ENCODE results near the gene TNRC18.
A peak's percentile ranks its signal among the peaks of the same experiment; 100 is the strongest.

Gene TNRC18

DNA sequence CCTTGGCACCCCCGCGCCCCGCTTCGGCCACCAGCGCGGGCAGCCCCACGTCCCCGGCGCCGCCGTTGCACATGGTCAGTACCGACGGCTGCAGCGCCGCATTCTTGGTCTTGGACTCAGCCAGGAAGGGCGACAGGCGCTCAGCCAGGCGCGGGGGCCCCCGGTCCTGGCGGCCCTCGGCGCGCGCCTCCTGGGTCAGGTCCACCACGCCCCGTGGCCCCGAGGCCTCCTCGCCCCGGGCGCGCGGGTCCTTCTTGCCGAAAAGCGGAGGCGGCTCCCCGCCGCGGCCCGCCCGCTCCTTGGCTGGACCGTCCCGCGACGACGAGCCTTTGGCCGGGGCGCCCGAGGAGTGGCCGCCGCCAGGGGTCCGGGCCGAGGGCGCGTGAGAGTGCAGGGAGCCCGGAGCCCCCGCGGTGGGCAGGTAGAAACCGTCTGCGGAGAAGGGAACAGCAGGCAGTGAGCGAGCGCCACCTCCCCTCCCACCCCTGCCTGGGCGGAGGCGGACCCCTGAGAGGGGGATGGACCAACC lies 34.7 kb downstream of the TNRC18 start:
- H3K27me3 ChIP-seq (ENCODE audit: insufficient read depth, insufficient read length) = no peaks in the 10 kb centered on the region
- DNase-seq (ENCODE audit: low read depth, low spot score) = no peak
- no peak overlapping the region for H3K9ac ChIP-seq (ENCODE audit: insufficient read length, low read depth)
- TF ChIP-seq SUZ12 (IDR thresholded peaks at IDR 0.05; ENCODE audit: extremely low read depth, insufficient read depth, insufficient read length) = no peak
- no peak for TF ChIP-seq ZNF274 (IDR thresholded peaks at IDR 0.05; ENCODE audit: low read depth, low read length)
- TF ChIP-seq YY1 (IDR thresholded peaks at IDR 0.05; ENCODE audit: insufficient read depth, insufficient read length) = no peak
- peaks cover 6% of the 10 kb centered on the region for H3K4me1 ChIP-seq (ENCODE audit: insufficient read depth, insufficient read length)
- H3K9me3 ChIP-seq (ENCODE audit: insufficient read depth, low read length) = no peaks in the 10 kb centered on the region
- H3K36me3 ChIP-seq (ENCODE audit: insufficient read depth, insufficient read length, low read length) = peaks cover 27% of the 10 kb centered on the region
- H3K4me3 ChIP-seq (ENCODE audit: insufficient read length, low read depth) = no peak overlapping the region

DNA sequence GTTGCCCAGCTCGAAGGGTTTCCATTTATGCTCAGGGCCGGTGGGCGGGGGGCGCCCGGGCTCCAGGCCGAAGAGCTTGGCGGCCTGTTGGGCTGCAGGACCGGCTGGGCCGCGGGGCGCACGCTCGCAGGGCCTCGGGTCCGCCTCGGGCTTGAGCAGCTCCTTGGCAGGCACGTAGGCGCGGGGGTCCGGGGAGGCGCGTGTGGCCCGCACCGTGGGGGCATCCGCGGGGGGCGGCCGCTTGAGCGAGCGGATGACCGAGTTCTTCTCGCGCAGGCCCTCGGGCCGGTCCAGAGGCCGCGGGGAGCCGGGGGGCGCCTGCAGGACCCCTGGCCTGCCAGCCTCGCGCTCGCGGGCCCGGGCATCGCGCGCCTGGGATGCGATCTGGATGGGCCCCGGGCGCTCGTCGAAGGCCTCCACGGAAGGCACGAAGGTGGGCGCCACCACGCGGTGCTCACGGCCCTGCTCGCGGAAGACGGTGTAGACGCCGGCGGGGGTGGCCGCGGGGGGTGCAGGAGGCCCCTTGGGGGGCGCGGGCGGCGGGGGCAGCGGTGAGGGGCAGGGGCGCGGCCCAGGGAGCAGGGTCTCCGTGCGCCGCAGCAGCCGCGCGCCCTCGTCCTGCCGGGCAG lies 35.2 kb downstream of the TNRC18 start:
- H3K9me3 ChIP-seq (ENCODE audit: insufficient read depth, low read length) = no peaks in the 10 kb centered on the region
- peaks cover 25% of the 10 kb centered on the region for H3K36me3 ChIP-seq (ENCODE audit: insufficient read depth, insufficient read length, low read length)
- no peaks in the 10 kb centered on the region for H3K27me3 ChIP-seq (ENCODE audit: insufficient read depth, insufficient read length)
- H3K4me3 ChIP-seq (ENCODE audit: insufficient read length, low read depth) = no peak overlapping the region
- no peak for DNase-seq (ENCODE audit: low read depth, low spot score)
- H3K9ac ChIP-seq (ENCODE audit: insufficient read length, low read depth) = no peak overlapping the region
- peaks cover 8% of the 10 kb centered on the region for H3K4me1 ChIP-seq (ENCODE audit: insufficient read depth, insufficient read length)
- TF ChIP-seq ZNF274 (IDR thresholded peaks at IDR 0.05; ENCODE audit: low read depth, low read length) (no peak), SUZ12 (IDR thresholded peaks at IDR 0.05; ENCODE audit: extremely low read depth, insufficient read depth, insufficient read length) (no peak), YY1 (IDR thresholded peaks at IDR 0.05; ENCODE audit: insufficient read depth, insufficient read length) (no peak)

DNA sequence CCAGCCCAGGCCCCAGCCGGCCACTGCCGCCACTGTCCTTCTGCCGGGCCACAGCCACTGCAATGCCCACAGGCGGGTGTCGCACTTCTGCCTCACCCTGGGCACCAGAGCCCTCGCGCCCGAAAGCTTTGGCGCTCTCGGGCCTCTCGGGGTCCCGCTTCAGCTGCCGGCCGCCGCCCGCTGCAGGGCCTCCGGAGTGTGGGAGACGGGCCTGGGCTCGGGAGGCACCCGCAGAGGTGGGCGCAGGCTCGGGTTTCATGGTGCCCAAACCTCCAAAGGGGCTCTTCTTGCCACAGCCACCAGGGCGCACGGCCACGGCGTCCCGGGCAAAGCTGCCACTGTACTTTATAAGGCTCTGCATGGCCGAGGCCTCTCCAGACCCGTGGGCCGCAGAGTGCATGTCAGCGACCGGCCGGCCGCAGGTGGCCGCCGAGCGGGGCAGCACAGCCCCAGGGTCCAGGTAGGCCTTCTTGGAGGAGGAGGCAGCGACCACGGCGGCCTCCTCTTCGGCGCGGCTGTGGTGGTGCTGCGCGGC lies 35.9 kb downstream of the TNRC18 start:
- Histone ChIP-seq H3K4me1 (ENCODE audit: insufficient read depth, insufficient read length) (peaks cover 10% of the 10 kb centered on the region), H3K27me3 (ENCODE audit: insufficient read depth, insufficient read length) (no peaks in the 10 kb centered on the region), H3K4me3 (ENCODE audit: insufficient read length, low read depth) (no peak overlapping the region), H3K36me3 (ENCODE audit: insufficient read depth, insufficient read length, low read length) (peaks cover 20% of the 10 kb centered on the region), H3K9me3 (ENCODE audit: insufficient read depth, low read length) (no peaks in the 10 kb centered on the region), H3K9ac (ENCODE audit: insufficient read length, low read depth) (no peak overlapping the region)
- no peak for DNase-seq (ENCODE audit: low read depth, low spot score)
- TF ChIP-seq ZNF274 (IDR thresholded peaks at IDR 0.05; ENCODE audit: low read depth, low read length) (no peak), SUZ12 (IDR thresholded peaks at IDR 0.05; ENCODE audit: extremely low read depth, insufficient read depth, insufficient read length) (no peak), YY1 (IDR thresholded peaks at IDR 0.05; ENCODE audit: insufficient read depth, insufficient read length) (no peak)

DNA sequence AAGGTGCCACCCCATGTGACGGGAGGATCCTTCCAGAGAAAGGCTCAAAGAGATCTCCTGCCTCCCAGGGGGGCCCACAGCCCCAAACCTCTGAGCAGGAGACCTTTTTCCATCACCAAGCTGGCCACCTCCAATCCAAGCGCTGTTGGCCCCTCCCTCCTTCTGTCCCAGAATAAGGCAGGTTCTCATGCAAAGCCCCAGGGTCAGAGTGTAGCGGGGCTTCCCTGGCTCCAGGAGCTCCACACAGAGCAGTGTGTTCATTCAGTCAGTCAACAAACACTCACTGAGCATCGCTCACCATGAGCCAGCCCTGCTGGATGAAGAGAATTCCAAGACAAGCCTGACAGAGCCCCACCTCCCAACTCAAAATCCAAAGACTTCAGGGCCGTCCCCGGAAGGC lies 39.0 kb downstream of the TNRC18 start:
- H3K9me3 ChIP-seq (ENCODE audit: insufficient read depth, low read length) = no peaks in the 10 kb centered on the region
- peaks cover 22% of the 10 kb centered on the region for H3K36me3 ChIP-seq (ENCODE audit: insufficient read depth, insufficient read length, low read length)
- DNase-seq (ENCODE audit: low read depth, low spot score) = no peak
- H3K4me3 ChIP-seq (ENCODE audit: insufficient read length, low read depth) = no peak overlapping the region
- no peak overlapping the region for H3K9ac ChIP-seq (ENCODE audit: insufficient read length, low read depth)
- TF ChIP-seq ZNF274 (IDR thresholded peaks at IDR 0.05; ENCODE audit: low read depth, low read length) (no peak), YY1 (IDR thresholded peaks at IDR 0.05; ENCODE audit: insufficient read depth, insufficient read length) (no peak), SUZ12 (IDR thresholded peaks at IDR 0.05; ENCODE audit: extremely low read depth, insufficient read depth, insufficient read length) (no peak)
- H3K27me3 ChIP-seq (ENCODE audit: insufficient read depth, insufficient read length) = no peaks in the 10 kb centered on the region
- H3K4me1 ChIP-seq (ENCODE audit: insufficient read depth, insufficient read length) = peaks cover 16% of the 10 kb centered on the region

DNA sequence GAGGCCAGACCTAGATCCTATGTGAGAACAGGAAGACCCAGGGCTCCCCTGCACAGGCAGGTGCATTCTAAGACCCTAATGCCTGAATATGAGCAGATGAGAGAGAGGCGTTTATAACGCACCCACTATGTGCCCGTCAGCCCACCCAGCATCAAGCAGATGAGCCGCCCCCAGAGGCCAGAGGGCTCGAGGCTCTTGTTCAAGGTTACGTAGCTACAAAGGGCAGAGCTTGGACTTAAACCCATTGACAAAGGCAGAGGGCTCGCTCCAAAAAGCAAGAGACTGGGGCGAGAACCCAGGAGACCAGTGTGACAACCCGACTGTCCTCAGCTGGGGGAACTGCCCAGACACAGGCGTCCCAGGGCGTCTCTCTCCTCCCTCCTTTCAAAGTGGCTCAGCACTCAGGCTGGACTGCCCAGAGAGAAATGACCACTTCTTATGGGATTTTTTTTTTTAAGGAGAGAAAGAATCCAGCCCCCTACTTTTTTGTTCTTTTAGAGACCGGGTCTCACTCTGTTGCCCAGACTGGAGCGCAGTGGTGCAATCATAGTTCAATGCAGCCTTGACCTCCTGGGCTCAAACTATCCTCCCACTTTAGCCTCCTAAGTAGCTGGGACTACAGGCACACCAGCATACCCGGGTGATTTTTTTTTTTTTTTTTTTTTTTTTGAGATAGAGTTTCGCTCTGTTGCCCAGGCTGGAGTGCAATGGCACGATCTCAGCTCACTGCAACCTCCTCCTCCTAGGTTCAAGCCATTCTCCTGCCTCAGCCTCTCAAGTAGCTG lies 40.1 kb downstream of the TNRC18 start:
- Histone ChIP-seq H3K9me3 (ENCODE audit: insufficient read depth, low read length) (no peaks in the 10 kb centered on the region), H3K4me1 (ENCODE audit: insufficient read depth, insufficient read length) (peaks cover 16% of the 10 kb centered on the region), H3K27me3 (ENCODE audit: insufficient read depth, insufficient read length) (no peaks in the 10 kb centered on the region), H3K9ac (ENCODE audit: insufficient read length, low read depth) (no peak overlapping the region), H3K4me3 (ENCODE audit: insufficient read length, low read depth) (no peak overlapping the region), H3K36me3 (ENCODE audit: insufficient read depth, insufficient read length, low read length) (peaks cover 22% of the 10 kb centered on the region)
- no peak for DNase-seq (ENCODE audit: low read depth, low spot score)
- TF ChIP-seq SUZ12 (IDR thresholded peaks at IDR 0.05; ENCODE audit: extremely low read depth, insufficient read depth, insufficient read length) = no peak
- no peak for TF ChIP-seq YY1 (IDR thresholded peaks at IDR 0.05; ENCODE audit: insufficient read depth, insufficient read length)
- TF ChIP-seq ZNF274 (IDR thresholded peaks at IDR 0.05; ENCODE audit: low read depth, low read length) = no peak

DNA sequence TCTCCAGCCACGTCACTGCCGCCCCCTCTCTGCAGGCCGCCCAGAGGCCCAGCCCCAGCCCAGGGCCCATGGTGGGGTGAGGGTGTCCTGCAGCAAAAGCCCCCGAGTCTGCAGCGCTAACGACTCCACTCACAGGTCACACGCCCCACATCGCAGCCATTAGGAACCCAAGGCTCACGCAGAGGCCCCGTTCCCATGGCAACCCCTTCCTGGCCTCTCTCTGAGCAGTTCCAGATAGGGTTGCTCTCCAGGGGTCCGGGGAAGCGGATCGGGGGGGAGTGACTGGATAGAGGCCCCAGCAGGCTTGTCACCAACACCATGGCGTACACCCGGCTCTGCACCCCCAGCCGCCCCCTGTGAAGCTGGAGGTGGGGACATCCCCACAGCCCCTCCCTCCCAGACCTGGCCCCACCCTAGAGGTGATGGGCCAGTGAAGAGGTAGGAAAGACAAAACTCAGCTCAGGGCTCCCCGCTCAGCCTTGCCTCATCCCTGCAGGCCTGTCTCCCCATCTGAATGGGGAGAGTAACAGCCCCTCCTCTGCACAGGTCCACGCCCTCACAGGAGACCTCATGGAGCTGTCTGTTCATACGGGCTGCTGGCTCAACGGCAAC lies 41.2 kb downstream of the TNRC18 start:
- Histone ChIP-seq H3K9ac (ENCODE audit: insufficient read length, low read depth) (peak overlapping the region; percentile 3), H3K4me3 (ENCODE audit: insufficient read length, low read depth) (no peak overlapping the region), H3K27me3 (ENCODE audit: insufficient read depth, insufficient read length) (no peaks in the 10 kb centered on the region), H3K36me3 (ENCODE audit: insufficient read depth, insufficient read length, low read length) (peaks cover 18% of the 10 kb centered on the region), H3K4me1 (ENCODE audit: insufficient read depth, insufficient read length) (peaks cover 14% of the 10 kb centered on the region), H3K9me3 (ENCODE audit: insufficient read depth, low read length) (no peaks in the 10 kb centered on the region)
- peak; percentile 57 for DNase-seq (ENCODE audit: low read depth, low spot score)
- no peak for TF ChIP-seq ZNF274 (IDR thresholded peaks at IDR 0.05; ENCODE audit: low read depth, low read length)
- no peak for TF ChIP-seq YY1 (IDR thresholded peaks at IDR 0.05; ENCODE audit: insufficient read depth, insufficient read length)
- TF ChIP-seq SUZ12 (IDR thresholded peaks at IDR 0.05; ENCODE audit: extremely low read depth, insufficient read depth, insufficient read length) = no peak

All from NT2/D1 (cell line).